C4-2B (cell line): ENCODE results near the gene UNC45A.

Source experiments
- H3K27ac ChIP-seq: fragments of 450-650 bp; 2 replicates; pipeline ENCODE4 v1.5.1; 2017
- ZFX ChIP-seq: fragments of 450-650 bp; IDR thresholded peaks from 2 replicates; pipeline ENCODE4 v1.6.1; 2017
- TF ChIP-seq, protein P1 (sequence below): fragments of 450-650 bp; conservative IDR thresholded peaks from 2 replicates; pipeline ENCODE4 v1.5.1; 2017; ENCODE audit warnings: mild to moderate bottlenecking

Gene UNC45A

DNA sequence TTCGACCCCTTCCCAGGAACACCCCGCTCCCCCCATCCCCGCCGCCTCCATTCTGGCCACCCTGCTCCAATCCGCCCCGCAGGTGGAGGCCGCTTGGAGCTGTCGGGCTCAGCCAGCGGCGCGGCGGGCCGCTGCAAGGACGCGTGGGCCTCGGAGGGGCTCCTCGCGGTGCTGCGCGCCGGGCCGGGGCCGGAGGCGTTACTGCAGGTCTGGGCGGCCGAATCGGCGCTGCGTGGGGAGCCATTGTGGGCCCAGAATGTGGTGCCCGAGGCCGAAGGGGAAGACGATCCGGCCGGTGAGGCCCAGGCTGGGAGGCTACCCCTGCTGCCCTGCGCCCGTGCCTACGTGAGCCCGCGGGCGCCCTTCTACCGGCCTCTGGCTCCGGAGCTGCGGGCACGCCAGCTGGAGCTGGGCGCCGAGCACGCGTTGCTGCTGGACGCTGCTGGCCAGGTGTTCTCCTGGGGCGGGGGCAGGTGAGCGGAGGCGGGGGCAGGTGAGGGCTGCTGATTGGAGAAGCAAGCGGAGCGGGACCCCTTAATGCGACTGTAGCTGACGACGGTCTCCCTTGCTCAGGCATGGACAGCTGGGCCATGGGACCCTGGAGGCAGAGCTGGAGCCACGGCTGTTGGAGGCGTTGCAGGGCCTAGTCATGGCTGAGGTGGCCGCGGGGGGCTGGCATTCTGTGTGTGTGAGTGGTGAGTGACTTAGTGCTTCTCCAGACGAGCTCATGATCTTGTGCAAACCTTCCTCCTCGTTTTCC lies 22.1 kb downstream of the UNC45A start:
- H3K27ac ChIP-seq, result peak overlapping the region; percentile 95
- peak; percentile 88 for TF ChIP-seq ZFX
- TF ChIP-seq, protein P1, sequence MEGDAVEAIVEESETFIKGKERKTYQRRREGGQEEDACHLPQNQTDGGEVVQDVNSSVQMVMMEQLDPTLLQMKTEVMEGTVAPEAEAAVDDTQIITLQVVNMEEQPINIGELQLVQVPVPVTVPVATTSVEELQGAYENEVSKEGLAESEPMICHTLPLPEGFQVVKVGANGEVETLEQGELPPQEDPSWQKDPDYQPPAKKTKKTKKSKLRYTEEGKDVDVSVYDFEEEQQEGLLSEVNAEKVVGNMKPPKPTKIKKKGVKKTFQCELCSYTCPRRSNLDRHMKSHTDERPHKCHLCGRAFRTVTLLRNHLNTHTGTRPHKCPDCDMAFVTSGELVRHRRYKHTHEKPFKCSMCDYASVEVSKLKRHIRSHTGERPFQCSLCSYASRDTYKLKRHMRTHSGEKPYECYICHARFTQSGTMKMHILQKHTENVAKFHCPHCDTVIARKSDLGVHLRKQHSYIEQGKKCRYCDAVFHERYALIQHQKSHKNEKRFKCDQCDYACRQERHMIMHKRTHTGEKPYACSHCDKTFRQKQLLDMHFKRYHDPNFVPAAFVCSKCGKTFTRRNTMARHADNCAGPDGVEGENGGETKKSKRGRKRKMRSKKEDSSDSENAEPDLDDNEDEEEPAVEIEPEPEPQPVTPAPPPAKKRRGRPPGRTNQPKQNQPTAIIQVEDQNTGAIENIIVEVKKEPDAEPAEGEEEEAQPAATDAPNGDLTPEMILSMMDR, result no peak; the same call in 1 of the 2 replicates

DNA sequence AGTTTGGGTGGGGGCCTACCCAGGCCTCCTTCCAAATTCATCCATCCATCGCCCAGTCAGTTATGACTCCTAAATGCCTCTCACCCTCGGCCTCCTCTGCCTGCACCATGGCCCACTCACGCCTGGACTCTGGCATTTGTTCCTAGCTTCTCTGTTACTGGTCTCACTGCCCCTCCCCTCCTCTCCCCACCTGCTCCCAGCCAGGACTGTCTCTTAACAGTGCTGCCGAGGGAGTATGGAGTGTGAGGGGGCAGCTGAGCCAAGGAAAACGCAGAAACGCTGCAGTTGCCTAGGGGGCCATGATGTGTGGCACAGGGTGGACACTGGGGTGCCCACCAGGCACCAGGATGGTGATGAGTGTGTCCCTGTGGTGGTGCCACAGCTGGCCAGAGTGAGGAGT lies 22.7 kb downstream of the UNC45A start:
- no peak for TF ChIP-seq ZFX
- TF ChIP-seq, protein P1, result no peak
- H3K27ac ChIP-seq, result peak overlapping the region; percentile 95; the same call in 1 of the 2 replicates

DNA sequence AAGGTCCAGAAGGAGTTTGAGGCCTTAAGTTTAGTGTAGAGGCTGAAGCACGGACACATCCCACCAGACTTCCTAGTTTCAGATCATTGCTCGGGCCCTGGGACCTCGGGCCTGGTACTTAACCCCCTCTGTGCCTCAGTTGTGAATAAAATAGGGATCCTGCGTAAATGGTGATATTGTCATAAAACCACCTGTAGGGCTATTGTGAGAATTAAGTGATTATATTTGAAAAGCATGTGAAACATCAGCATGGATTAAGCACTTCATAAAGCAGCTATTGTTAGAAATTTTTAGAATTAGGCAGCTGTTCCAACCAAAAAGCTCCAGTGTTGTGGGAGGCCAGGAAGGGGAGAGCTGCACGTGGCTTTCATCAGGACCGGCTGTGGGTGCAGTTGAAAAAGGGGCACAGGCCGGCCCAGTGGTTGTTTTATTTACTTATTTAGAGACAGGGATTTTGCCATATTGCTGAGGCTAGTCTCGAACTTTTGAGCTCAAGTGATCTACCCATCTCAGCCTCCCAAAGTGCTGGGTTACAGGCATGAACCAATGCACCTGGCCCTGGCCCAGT lies 24.0 kb downstream of the UNC45A start:
- TF ChIP-seq ZFX, result no peak
- no peak overlapping the region for H3K27ac ChIP-seq

DNA sequence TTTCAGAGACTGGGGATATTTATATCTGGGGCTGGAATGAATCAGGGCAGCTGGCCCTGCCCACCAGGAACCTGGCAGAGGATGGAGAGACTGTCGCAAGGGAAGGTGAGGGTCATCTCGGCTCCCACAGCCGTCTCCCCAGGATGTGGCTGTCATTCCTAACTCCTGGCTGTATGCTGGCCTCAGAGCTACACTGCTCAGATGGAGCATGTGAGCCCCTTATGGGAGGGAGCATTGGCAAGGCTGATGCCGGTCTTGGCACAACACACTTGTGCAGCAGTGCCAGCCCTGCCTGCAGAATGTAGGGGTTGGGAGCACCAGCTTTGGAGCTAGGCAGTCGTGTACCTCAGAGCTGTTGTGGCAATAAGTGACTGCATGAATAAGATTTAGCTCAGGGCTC lies 24.8 kb downstream of the UNC45A start:
- no peak for TF ChIP-seq ZFX
- TF ChIP-seq, protein P1, result no peak

DNA sequence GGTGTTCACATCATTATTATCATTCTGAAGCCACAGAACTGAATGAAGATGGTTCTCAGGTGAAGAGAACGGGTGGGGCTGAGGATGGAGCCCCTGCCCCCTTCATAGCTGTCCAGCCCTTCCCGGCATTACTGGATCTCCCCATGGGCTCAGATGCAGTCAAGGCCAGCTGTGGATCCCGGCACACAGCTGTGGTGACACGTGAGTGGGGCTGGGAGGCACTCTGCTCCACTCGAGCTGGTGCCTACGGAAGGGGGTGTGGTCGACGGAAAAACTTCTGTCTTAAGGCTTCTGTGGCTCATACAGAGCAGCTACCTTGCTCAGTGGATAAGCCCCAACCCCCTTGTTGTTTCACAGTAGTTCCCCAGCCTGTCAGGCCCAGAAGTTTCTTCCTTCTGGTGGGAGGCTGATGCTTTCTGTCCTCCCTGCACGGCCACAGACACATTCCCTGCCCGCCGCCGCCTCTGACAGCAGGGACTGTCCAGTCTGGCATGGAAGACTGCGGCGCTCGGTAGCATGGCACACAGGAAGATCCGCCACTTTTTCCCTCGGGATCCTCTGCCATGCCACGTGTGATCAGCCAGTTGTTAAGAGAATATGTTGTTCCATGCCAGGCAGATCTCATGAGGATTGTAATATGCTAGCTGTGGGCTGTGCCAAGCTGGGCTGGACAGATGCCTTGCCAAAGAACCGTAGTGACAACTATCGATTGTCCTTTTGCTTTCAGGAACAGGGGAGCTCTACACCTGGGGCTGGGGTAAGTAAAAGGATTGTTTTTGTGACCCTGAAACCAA lies 25.4 kb downstream of the UNC45A start:
- no peak overlapping the region for H3K27ac ChIP-seq
- TF ChIP-seq ZFX, result no peak
- TF ChIP-seq, protein P1, result no peak

More for the DNA sequence above, 24.8 kb downstream of the UNC45A start:
- no peak overlapping the region for H3K27ac ChIP-seq

DNA sequence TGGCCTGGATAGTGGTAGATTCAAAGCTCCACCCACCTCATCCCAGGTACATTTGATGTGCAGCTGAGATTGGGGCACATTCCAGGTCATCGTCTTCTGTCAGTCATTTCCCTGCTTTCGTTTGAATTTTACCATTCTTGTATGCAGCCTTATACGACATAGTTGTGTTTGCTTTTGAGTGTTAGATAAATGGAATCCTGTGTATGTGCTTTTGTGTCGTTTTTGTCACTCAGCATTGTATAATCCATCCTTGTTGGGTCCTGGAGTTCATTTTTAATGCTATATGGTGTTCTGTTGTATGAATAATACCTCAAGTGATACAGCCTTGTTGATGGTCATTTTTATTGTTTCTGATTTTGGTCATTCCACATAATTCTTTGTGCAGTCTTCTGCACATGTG lies 26.9 kb downstream of the UNC45A start:
- TF ChIP-seq, protein P1, result no peak
- TF ChIP-seq ZFX, result no peak
- H3K27ac ChIP-seq, result no peak overlapping the region

DNA sequence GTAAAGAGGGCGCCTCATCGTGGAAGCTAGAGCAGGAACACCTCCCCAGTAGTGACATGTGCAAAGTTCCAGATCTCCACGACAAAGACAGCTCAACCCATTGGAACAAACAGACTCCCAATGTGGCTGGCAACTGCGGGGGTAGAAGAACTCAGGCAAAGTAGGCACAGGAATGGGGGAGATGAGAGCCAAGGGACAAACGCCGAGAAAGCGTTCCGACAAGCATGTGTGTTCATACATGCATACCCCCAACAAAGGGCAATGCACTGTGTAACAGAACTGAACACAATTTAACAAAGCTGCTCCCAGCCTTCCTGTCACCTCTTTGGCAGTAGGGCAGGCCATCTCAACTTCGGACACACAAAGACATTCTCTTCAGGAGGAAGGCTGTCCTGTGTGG lies 31.2 kb downstream of the UNC45A start:
- H3K27ac ChIP-seq, result no peak overlapping the region
- TF ChIP-seq, protein P1, result no peak
- TF ChIP-seq ZFX, result no peak
